Cardiac septum (tissue), 1 donor: ENCODE data around the gene TTC7B. TPM values are rescaled to one million over a fixed set of nuclear protein-coding genes. Genes with fewer than 3 reads are reported as not detected.

ENCODE experiments used
- DNase-seq: peaks from one replicate; pipeline ENCODE4 v3.0.0-alpha.2; 2020; ENCODE audit warnings: low spot score
- intact Hi-C: fragments of 100-400 bp; cut with DNase I; formaldehyde crosslinking; loops from one replicate; pipeline ENCODE4 v1.14.0; 2022
- total RNA-seq: library from RNA; stranded (reverse); fragmentation: NEBNext Ultra II Directional; extraction: Animal tissue kit (Norgen Biotek cat#: 25700); gene quantifications from one replicate; pipeline ENCODE4 v1.2.1, GENCODE V29; 2021
- donor health status: DM: no; HTN: no; CAD: no.

Gene TTC7B
- total RNA-seq, 1 donor from 2014 or later = 64.9 TPM

- no peak for DNase-seq
- intact Hi-C loops = no loop called here
These were observed 6.5 kb downstream of the TTC7B start for GRCh38 chr14:90809530-90810312.

- intact Hi-C loops = no loop called here
- no peak for DNase-seq
These were observed 7.3 kb downstream of the TTC7B start for GRCh38 chr14:90808759-90809529.

- intact Hi-C loops = no loop called here
- DNase-seq = no peak
These were observed 9.2 kb downstream of the TTC7B start for GRCh38 chr14:90807060-90807459.

GRCh38 chr14:90805662-90806540, 10.3 kb downstream of the TTC7B start:
- DNase-seq = no peak
- intact Hi-C loops = no loop called here

GRCh38 chr14:90805084-90805391, 11.2 kb downstream of the TTC7B start:
- intact Hi-C loops = no loop called here
- no peak for DNase-seq

- no peak for DNase-seq
- intact Hi-C loops = no loop called here
These were observed 11.7 kb downstream of the TTC7B start for GRCh38 chr14:90804292-90805083.

GRCh38 chr14:90803249-90803648, 13.0 kb downstream of the TTC7B start:
- no peak for DNase-seq
- intact Hi-C loops = no loop called here

- intact Hi-C loops = no loop called here
- DNase-seq = no peak
These were observed 16.8 kb downstream of the TTC7B start for GRCh38 chr14:90799420-90799819.

GRCh38 chr14:90797919-90798318, 18.3 kb downstream of the TTC7B start:
- no peak for DNase-seq
- intact Hi-C loops = no loop called here

GRCh38 chr14:90797451-90797850, 18.8 kb downstream of the TTC7B start:
- no peak for DNase-seq
- intact Hi-C loops = no loop called here

- DNase-seq = no peak
- intact Hi-C loops = no loop called here
These were observed 19.9 kb downstream of the TTC7B start for GRCh38 chr14:90796329-90796728.

GRCh38 chr14:90795744-90796143, 20.5 kb downstream of the TTC7B start:
- intact Hi-C loops = no loop called here
- no peak for DNase-seq

GRCh38 chr14:90791486-90791885, 24.7 kb downstream of the TTC7B start:
- no peak for DNase-seq
- intact Hi-C loops = no loop called here

GRCh38 chr14:90788031-90788430, 28.2 kb downstream of the TTC7B start:
- intact Hi-C loops = no loop called here
- no peak for DNase-seq

GRCh38 chr14:90785876-90786450, 30.3 kb downstream of the TTC7B start:
- intact Hi-C loops = no loop called here
- no peak for DNase-seq

- intact Hi-C loops = no loop called here
- no peak for DNase-seq
These were observed 30.8 kb downstream of the TTC7B start for GRCh38 chr14:90785471-90785870.

GRCh38 chr14:90784621-90785270, 31.5 kb downstream of the TTC7B start:
- DNase-seq = no peak
- intact Hi-C loops = no loop called here

- intact Hi-C loops = no loop called here
- no peak for DNase-seq
These were observed 32.9 kb downstream of the TTC7B start for GRCh38 chr14:90783344-90783743.

- intact Hi-C loops = no loop called here
- no peak for DNase-seq
These were observed 33.3 kb downstream of the TTC7B start for GRCh38 chr14:90782892-90783291.
